PC-3 (cell line): Measurements from ENCODE around the gene TDRD7.

Experiments used
- CTCF ChIP-seq: fragments of 300-600 bp; sonication (generic); conservative IDR thresholded peaks from 2 replicates; pipeline ENCODE4 v1.5.1; 2017; ENCODE audit warnings: antibody characterized with exemption, low read depth, mild to moderate bottlenecking, low read length
- EZH2 ChIP-seq: fragments of 300-600 bp; sonication (generic); IDR thresholded peaks from one replicate; pipeline ENCODE4 v1.6.1; 2017; ENCODE audit warnings: antibody characterized with exemption, mild to moderate bottlenecking, low read length; ENCODE audit not compliant: unreplicated experiment

- TF ChIP-seq CTCF = no peak
- no peak for TF ChIP-seq EZH2
Measured at GRCh38 chr9:97525451-97525850, 113.6 kb downstream of the TDRD7 start.
